Upper lobe of left lung (tissue), 4 donors: ENCODE data around the gene RASSF6.

Source experiments
- POLR2A ChIP-seq, 4 donors: fragments of 450-650 bp; IDR thresholded peaks; one replicate each; pipeline ENCODE4 v1.5.1; 2016 to 2017; ENCODE audit warnings: antibody characterized with exemption in 4 of 4, mild to moderate bottlenecking in 2 of 4
- TF ChIP-seq, protein P1 (sequence below), 6 experiments: fragments of 450-650 bp in 4 of 6; fragments of 200-600 bp in 2 of 6; sonication (generic) in 2 of 6; IDR thresholded peaks; one replicate each; pipeline ENCODE4 v1.5.1; 2016 to 2019; ENCODE audit warnings: antibody characterized with exemption in 6 of 6

DNA sequence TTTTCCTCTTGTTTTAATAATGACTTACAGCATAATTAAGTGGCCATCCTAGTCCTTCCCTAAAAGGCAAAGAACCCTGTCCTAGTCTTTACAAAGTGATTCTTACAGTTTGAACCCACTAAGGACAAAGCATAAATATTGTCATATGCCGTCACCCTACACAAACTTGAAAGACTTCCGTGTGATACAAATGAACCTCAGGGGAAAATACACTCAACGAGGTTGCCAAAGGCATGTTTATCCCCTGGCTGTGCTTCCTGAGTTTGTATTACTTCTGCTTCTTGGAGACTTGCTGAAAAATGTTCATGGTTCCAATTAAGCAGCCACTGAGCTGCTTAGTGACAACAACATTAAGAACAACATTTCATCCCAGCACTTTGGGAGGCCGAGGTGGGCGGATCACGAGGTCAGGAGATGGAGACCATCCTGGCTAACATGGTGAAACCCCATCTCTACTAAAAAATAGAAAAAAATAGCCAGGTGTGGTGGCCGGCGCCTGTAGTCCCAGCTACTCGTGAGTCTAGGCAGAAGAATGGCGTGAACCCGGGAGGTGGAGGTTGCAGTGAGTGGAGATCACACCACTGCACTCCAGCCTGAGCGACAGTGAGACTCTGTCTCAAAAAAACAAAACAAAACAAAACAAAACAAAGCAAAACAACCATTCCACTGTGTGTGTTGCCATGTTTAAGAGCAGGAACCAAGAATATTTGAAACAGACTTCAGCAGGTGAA is 16.2 kb downstream of the RASSF6 start:
- TF ChIP-seq, protein P1, sequence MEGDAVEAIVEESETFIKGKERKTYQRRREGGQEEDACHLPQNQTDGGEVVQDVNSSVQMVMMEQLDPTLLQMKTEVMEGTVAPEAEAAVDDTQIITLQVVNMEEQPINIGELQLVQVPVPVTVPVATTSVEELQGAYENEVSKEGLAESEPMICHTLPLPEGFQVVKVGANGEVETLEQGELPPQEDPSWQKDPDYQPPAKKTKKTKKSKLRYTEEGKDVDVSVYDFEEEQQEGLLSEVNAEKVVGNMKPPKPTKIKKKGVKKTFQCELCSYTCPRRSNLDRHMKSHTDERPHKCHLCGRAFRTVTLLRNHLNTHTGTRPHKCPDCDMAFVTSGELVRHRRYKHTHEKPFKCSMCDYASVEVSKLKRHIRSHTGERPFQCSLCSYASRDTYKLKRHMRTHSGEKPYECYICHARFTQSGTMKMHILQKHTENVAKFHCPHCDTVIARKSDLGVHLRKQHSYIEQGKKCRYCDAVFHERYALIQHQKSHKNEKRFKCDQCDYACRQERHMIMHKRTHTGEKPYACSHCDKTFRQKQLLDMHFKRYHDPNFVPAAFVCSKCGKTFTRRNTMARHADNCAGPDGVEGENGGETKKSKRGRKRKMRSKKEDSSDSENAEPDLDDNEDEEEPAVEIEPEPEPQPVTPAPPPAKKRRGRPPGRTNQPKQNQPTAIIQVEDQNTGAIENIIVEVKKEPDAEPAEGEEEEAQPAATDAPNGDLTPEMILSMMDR (IDR thresholded peaks at IDR 0.05), result no peak
- no peak for TF ChIP-seq POLR2A (IDR thresholded peaks at IDR 0.05)
